HG03095 (cell line): Measurements from ENCODE around the gene ZNF341.

Experiments used
- ATAC-seq: cut with Tn5 transposase; IDR thresholded peaks from one replicate; pipeline ENCODE4 v1.9.1; 2021; ENCODE audit warnings: moderate library complexity; ENCODE audit not compliant: unreplicated experiment

Gene ZNF341

DNA sequence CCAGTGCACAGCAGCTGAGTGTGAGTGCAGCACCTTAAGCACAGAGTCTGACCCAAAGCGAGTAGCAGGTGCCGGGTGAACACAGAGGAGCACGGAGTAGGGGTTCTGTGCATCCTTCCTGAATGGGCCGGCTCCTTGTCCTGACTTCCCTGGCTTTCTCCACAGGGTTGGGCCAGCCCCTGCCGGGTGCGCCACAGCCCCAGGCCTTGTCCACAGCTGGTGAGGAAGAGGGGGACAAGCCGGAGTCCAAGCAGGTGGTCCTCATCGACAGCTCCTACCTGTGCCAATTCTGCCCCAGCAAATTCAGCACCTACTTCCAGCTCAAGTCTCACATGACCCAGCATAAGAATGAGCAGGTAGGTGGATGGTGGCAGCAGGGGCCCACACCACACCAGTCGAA is 34.9 kb downstream of the ZNF341 start:
- no peak for ATAC-seq

DNA sequence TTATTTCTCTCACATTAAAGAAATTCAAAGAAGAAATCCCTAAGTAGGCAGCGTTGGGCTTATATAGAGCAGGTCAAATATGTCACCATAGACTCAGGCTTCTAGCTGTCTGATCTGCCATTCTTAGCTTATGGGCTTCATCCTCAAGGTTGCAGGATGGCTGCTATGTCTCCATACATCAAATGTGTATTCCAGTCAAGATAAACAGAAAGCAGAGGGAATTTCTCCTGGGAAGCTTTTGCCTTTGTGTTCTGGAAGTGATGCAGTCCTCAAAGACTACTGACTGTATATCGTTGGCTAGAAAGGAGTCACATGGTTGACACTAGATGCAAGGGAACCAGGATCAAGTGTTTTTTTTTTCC is 36.0 kb downstream of the ZNF341 start:
- no peak for ATAC-seq

DNA sequence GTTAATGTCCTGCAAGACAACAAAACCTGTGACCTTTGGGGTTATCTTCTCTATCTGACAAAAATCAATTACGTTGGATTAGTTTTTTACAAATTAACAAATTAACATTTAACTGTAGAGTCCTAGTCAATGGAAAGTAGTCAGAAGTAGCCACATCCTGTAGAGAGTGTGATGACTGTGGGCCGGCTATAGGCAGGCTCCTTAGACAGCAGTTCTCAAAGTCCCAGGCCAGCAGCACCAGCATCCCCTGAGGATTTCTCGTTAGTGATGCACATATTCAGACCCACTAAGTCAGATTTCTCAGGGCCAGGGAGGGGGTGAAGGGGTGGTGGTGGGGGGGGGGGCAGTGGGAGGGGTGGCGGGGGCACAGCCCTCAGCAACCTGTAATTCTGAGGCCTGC is 37.2 kb downstream of the ZNF341 start:
- no peak for ATAC-seq

- no peak for ATAC-seq
Measured at GRCh38 chr20:33770005-33770404, 38.2 kb downstream of the ZNF341 start.

GRCh38 chr20:33771938-33772337 is 40.1 kb downstream of the ZNF341 start:
- no peak for ATAC-seq

- ATAC-seq, result no peak
Measured at GRCh38 chr20:33772439-33772838, 40.6 kb downstream of the ZNF341 start.

- peak; percentile 59 for ATAC-seq
Measured at GRCh38 chr20:33773412-33774089, 41.8 kb downstream of the ZNF341 start.

GRCh38 chr20:33777816-33778215 is 46.0 kb downstream of the ZNF341 start:
- ATAC-seq, result no peak

DNA sequence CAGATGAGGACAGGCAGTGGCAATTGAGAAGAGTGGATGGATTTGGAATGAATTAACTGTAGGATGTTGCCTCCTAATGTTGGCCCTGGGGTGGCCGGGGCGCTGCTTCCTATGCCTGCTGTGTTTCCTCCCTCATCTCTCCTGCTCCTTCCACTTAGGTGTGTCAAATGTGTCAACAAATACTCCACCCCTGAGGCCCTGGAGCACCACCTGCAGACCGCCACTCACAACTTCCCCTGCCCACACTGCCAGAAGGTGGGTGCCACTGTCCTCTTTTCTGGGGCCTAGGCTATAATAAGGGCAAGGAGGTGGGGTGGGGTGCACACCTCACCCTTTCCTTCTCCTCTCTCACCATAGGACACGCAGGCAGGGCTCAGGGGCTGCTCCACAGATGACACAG is 49.3 kb downstream of the ZNF341 start:
- ATAC-seq, result no peak

DNA sequence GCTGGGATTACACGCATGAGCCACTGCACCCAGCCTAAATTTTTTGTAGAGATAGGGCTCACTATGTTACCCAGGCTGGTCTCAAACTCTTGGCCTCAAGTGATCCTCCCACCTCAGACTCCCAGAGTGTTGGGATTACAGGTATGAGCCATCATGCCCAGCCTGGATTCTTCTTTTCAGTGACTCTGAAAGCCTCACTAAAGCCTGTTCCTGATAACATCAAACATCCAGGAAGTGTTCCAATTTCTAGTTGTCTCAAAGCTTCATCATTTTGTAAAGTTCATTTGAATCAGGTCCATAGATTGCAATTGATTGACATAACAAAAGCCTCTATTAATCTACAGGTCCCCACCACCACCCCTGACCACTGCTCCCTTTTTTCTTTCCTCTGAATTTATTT is 50.1 kb downstream of the ZNF341 start:
- no peak for ATAC-seq

DNA sequence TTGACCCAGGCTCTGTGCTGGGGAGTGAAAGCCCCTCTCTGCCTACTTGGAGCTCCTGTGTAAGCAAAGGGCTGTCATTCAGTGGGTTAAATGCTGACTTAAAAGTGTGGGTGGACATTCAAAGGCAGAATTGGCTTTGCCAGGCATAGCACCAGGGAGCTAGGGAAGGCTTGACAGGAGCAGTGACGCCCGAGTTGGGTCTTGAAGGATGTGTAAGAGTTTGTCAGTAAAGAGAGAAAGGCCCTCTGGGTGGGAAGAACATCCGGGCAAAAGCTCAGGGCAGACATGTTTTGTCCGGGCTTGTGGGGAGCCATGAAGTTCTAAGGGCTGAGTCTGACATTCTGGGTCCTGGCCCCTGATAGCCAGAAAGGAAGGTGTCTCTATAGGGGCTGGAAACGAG is 51.5 kb downstream of the ZNF341 start:
- ATAC-seq, result no peak

DNA sequence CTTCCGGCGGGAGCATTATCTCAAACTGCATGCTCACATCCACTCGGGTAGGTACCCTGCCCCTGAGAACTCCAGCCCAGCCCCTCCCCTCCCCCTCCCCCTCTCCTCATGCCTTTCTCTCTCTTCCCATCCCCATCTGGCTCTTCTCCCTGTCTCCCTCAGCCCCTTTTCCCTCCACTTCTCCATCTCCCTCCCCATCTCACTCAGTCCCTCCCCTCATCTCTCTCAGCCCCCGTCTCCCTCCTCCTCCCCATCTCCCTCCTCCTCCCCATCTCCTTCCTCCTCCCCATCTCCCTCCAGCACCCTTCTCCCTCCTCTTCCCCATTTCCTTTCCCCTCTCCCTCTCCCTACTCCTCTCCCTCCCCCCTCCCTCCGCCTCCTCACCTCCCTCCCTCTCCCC is 52.0 kb downstream of the ZNF341 start:
- ATAC-seq, result no peak

DNA sequence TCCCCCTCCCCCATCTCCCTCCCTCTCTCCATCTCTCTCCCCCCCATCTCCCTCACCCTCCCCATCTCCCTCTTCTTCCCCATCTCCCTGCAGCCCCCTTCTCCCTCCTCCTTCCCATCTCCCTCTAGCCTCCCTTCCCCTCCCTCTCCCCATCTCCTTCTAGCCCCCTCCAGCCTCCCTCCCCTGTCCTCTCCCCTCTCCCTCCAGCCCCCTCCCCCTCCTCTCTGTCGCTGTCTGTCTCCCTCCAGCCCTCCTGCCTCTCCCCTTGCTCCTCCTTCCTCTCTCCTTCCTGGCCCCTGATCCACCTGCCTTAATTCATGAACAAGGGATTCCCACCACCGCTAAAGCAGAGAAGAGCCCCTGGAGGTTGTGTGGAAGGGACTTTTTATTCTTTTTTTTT is 52.4 kb downstream of the ZNF341 start:
- no peak for ATAC-seq

DNA sequence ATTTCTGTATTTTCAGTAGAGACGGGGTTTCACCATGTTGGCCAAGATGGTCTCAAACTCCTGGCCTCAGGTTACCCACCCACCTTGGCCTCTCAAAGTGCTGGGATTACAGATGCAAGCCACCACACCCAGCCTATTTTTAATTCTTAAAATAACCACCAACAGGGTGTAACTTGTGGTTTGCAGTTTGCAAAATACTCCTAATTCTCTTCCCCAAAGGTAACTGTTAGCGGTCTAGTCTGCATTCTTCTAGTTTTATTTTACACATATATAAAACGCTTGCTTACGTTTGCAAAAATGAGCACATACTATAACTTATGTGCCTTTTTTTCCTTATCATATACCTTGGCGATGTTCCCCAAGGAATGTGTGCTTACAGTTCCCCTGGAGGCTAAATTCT is 53.7 kb downstream of the ZNF341 start:
- ATAC-seq, result no peak

DNA sequence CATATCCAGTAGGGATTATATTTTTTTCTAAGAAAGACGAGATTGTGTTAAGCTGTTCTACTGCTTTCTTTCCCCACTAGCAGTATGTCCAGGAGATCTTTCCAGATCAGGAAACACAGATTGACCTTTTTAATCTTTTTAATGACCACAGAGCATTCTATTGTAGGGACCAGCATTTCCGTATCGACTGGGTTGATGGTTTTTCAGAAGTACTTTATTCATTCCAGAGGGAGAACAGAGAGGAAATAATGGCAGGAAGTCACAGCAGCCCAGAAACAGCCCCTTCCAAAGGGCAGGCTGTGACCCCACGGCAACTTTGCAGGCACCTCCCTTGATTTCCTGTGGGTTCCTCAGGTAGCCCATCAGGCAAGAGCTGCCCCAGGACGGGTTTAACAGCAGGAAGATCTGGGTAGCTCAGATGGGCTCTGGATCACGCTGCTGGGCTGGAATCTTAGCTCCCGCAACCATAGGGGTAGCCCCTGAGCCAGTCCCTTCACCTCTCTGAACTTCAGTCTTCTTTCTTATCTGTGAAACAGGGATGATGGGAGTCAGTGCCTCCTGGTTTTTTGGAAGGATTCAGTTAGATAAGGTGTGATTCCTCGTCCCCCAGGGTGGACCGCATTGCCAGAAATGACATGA is 55.6 kb downstream of the ZNF341 start:
- no peak for ATAC-seq

DNA sequence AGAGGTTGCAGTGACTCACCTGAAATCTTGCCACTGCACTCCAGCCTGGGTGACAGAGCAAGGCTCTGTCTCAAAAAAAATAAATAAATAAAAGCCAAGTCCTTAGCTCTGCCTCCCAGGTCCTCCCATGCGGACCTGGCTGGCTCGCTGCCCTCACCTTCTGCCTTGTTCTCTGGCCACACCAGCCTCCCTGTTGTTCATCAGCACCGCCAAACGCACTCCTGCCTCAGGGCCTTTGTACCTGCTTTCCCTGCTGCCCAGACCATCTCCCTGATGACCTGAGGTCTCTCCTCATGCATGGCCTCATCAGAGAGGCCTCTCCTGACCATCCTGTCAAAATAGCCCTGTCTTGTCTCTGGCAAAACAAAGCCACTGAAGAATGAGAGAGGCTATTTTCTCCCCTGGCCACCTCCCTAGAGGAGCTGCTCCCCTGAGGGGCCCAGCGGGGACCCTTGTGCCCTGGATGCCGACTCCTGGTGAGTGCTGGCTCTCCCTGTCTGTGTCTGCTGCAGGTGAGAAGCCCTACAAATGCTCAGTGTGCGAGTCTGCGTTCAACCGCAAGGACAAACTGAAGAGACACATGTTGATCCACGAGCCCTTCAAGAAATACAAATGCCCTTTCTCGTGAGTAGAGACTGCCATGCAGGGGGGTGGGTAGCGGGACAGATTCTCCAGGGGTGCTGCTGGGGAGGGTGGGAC is 56.7 kb downstream of the ZNF341 start:
- no peak for ATAC-seq

GRCh38 chr20:33789109-33789857 is 57.5 kb downstream of the ZNF341 start:
- no peak for ATAC-seq

DNA sequence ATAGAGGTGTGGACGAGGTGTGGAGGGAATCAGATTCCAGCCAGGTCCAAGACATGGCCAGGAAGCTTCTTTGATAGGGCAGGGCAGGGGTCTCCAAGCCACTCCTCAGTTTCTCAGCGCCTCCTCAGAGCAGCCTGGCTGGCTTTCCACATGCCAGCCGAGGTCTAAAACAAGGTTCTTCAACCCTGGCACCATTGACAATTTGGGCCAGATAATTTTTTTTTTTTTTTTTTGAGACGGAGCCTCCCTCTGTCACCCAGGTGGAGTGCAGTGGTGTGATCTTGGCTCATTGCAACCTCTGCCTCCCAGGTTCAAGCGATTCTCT is 58.0 kb downstream of the ZNF341 start:
- no peak for ATAC-seq

DNA sequence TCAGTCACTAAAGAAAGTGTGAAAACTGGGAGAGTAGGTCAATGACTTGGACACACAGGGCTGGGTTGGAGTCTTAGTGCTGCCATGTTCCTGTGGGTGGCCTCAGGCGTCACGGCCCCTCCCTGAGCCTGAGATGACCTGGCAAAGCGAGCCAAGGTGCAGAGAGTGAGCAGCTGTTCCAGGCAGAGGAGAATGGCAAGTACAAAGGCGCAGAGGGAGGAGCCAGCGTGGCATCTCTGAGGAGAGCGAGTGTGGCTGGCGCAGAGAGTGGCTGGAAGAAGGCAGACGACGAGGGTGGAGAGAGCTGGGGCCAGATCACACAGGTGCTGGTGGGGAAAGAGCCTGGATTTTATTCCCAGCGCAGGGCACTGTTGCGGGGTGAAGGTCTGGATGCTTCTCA is 58.8 kb downstream of the ZNF341 start:
- ATAC-seq, result no peak

GRCh38 chr20:33791021-33791420 is 59.2 kb downstream of the ZNF341 start:
- ATAC-seq, result no peak

- ATAC-seq, result no peak
Measured at GRCh38 chr20:33791540-33791939, 59.7 kb downstream of the ZNF341 start.
